DND-41 (cell line): ENCODE results near the gene PLA2R1.

ENCODE experiments used
- ATAC-seq: fragments of 200-7000 bp; cut with Tn5 transposase; 3 replicates; pipeline ENCODE4 v1.9.1; 2021; ENCODE audit warnings: low read depth; ENCODE audit not compliant: insufficient read depth
- DNase-seq: peaks from one replicate; pipeline ENCODE4 v3.0.0-alpha.2; 2020
- H2AFZ ChIP-seq: 2 replicates; pipeline ENCODE4 v1.6.0; 2012; ENCODE audit warnings: low read depth, low read length
- H3K27ac ChIP-seq: 2 replicates; pipeline ENCODE4 v1.5.1; 2012; ENCODE audit warnings: low read length, inconsistent platforms
- H3K27me3 ChIP-seq: fragments of 200-600 bp; sonication (generic); 2 replicates; pipeline ENCODE4 v1.6.0; 2012; ENCODE audit warnings: low read length, mild to moderate bottlenecking, inconsistent platforms; ENCODE audit not compliant: insufficient read depth, poor library complexity
- H3K36me3 ChIP-seq: 2 replicates; pipeline ENCODE4 v1.5.1; 2012; ENCODE audit warnings: low read length, inconsistent platforms; ENCODE audit not compliant: insufficient read depth
- H3K4me1 ChIP-seq: 2 replicates; pipeline ENCODE4 v1.5.1; 2012; ENCODE audit warnings: mild to moderate bottlenecking, low read length; ENCODE audit not compliant: insufficient read depth
- H3K4me2 ChIP-seq: 2 replicates; pipeline ENCODE4 v1.6.0; 2012; ENCODE audit warnings: mild to moderate bottlenecking, moderate library complexity, low read length, inconsistent platforms; ENCODE audit not compliant: insufficient read depth
- H3K4me3 ChIP-seq, 2 experiments: fragments of 200-600 bp in 1 of 2; shearing (Covaris generic) in 1 of 2; 2 replicates each; pipeline ENCODE4 v1.5.1; 2012 to 2016; ENCODE audit warnings: inconsistent platforms in 2 of 2, low read length in 2 of 2, mild to moderate bottlenecking in 2 of 2, low read depth in 1 of 2, moderate library complexity in 1 of 2
- H3K79me2 ChIP-seq: 2 replicates; pipeline ENCODE4 v1.6.0; 2012; ENCODE audit warnings: low read length, inconsistent platforms; ENCODE audit not compliant: insufficient read depth
- H3K9ac ChIP-seq: 2 replicates; pipeline ENCODE4 v1.6.0; 2012; ENCODE audit warnings: low read depth, mild to moderate bottlenecking, inconsistent platforms, low read length, moderate library complexity
- H3K9me3 ChIP-seq: 2 replicates; pipeline ENCODE4 v1.5.1; 2012; ENCODE audit warnings: low read length, moderate library complexity, mild to moderate bottlenecking, inconsistent platforms; ENCODE audit not compliant: insufficient read depth, severe bottlenecking
- H4K20me1 ChIP-seq: 2 replicates; pipeline ENCODE4 v1.6.0; 2012; ENCODE audit warnings: low read length; ENCODE audit not compliant: insufficient read depth
- EZH2 ChIP-seq: IDR thresholded peaks from 3 replicates; pipeline ENCODE4 v1.6.1; 2012; ENCODE audit warnings: borderline replicate concordance, low read depth, mild to moderate bottlenecking, moderate library complexity, low read length, inconsistent platforms; ENCODE audit not compliant: severe bottlenecking
- TF ChIP-seq, protein P1 (sequence below): IDR thresholded peaks from 2 replicates; pipeline ENCODE4 v1.5.1; 2012; ENCODE audit warnings: borderline replicate concordance, low read length, moderate library complexity, mild to moderate bottlenecking; ENCODE audit not compliant: poor library complexity, severe bottlenecking; ENCODE audit errors: extremely low read depth

PLA2R1 gene

DNA sequence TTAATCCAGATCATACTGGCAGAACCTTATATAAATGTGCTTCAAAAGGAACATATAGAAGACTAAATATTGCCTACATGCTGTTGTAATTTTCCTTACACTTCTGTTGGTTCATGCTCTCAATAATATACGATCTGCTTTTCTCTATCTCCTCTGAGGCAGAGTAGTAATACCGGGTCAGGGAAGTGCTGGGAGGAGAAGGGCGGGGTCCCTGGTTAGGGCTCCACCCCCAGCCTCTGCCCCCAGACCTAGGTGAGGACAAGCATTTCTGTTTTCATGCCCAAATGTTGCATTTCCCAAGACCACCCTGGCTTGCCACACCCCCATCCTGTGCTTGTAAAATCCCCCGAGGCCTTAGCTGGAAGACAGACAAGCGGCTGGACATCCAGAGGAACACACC is 55.3 kb downstream of the PLA2R1 start:
- DNase-seq (no peak), ATAC-seq (no peak)
- Histone ChIP-seq H3K27ac (no peak overlapping the region), H4K20me1 (no peaks in the 10 kb centered on the region), H3K4me1 (no peaks in the 10 kb centered on the region), H3K9me3 (no peaks in the 10 kb centered on the region), H3K4me3 (no peak overlapping the region), H3K9ac (no peak overlapping the region), H3K4me2 (no peak overlapping the region), H3K27me3 (no peaks in the 10 kb centered on the region), H3K36me3 (no peaks in the 10 kb centered on the region), H3K79me2 (no peaks in the 10 kb centered on the region), H2AFZ (no peak overlapping the region)
- TF ChIP-seq EZH2: no peak
- TF ChIP-seq, protein P1, sequence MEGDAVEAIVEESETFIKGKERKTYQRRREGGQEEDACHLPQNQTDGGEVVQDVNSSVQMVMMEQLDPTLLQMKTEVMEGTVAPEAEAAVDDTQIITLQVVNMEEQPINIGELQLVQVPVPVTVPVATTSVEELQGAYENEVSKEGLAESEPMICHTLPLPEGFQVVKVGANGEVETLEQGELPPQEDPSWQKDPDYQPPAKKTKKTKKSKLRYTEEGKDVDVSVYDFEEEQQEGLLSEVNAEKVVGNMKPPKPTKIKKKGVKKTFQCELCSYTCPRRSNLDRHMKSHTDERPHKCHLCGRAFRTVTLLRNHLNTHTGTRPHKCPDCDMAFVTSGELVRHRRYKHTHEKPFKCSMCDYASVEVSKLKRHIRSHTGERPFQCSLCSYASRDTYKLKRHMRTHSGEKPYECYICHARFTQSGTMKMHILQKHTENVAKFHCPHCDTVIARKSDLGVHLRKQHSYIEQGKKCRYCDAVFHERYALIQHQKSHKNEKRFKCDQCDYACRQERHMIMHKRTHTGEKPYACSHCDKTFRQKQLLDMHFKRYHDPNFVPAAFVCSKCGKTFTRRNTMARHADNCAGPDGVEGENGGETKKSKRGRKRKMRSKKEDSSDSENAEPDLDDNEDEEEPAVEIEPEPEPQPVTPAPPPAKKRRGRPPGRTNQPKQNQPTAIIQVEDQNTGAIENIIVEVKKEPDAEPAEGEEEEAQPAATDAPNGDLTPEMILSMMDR: no peak

DNA sequence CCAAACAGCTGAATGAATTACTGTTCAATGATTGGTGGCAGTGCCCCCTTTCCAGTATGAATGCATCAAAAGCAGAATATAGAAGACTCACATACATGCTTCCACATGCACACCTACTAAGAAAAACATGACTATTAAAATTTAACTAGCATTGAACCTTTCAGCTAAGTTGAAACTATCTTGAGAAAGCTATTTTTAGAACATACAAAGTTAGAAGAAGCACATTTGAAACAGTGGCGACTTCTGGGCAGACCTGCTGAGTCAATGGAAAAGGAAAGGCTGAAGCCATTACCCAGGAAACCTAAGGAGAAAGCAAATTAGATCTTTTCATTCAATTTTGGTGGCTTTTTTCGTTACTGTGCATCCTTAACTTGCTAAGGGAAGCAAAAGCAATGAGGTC is 55.9 kb downstream of the PLA2R1 start:
- no peak for DNase-seq

DNA sequence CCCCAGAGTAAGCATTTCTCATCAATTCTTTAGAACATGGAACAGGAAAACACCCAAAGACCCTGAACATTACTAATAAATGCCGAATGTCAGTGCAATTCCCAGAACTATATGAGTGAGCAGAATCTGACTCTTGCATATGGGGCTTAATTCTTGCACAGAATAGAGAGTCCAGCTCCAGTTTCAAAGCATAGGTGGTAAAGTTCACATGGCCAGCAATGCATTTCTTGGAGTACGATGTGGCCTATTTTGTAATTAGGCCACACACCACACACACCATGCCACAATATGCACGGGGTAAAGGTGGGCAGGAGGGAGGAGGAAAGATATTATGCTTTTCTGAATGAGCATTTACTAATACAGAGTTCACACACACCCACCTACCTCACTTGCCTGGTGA is 56.5 kb downstream of the PLA2R1 start:
- Histone ChIP-seq H3K27me3 (no peaks in the 10 kb centered on the region), H3K9me3 (no peaks in the 10 kb centered on the region), H3K79me2 (no peaks in the 10 kb centered on the region), H2AFZ (no peak overlapping the region), H3K4me1 (no peaks in the 10 kb centered on the region), H3K27ac (no peak overlapping the region), H3K4me3 (no peak overlapping the region), H3K4me2 (no peak overlapping the region), H4K20me1 (no peaks in the 10 kb centered on the region), H3K36me3 (no peaks in the 10 kb centered on the region), H3K9ac (no peak overlapping the region)
- DNase-seq (no peak), ATAC-seq (no peak)
- TF ChIP-seq, protein P1: no peak
- no peak for TF ChIP-seq EZH2

More for the DNA sequence above, 55.9 kb downstream of the PLA2R1 start:
- Histone ChIP-seq H3K4me2 (no peak overlapping the region), H3K4me3 (no peak overlapping the region), H3K9me3 (no peaks in the 10 kb centered on the region), H3K4me1 (no peaks in the 10 kb centered on the region), H2AFZ (no peak overlapping the region), H4K20me1 (no peaks in the 10 kb centered on the region), H3K36me3 (no peaks in the 10 kb centered on the region), H3K9ac (no peak overlapping the region), H3K27me3 (no peaks in the 10 kb centered on the region), H3K79me2 (no peaks in the 10 kb centered on the region), H3K27ac (no peak overlapping the region)
- TF ChIP-seq, protein P1: no peak
- TF ChIP-seq EZH2: no peak
- no peak for ATAC-seq

DNA sequence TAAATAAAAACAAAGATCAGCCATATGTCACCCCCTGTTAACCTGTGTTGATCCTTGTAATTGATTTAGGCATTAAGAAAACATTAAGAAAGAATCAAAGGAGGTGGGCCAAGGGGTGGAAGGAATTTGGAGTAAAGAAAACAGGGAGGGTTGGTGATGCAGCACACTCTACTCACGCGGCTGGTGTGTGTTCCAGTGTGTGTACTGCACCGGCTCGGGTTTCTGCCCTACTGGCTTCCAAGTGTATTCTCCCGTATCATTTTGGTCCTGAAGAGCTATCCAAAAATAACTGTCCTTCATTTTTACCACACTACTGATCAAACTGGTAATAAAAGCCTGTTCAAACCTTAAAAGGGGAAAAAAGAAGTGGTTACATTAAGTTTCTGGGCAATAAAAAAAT is 56.9 kb downstream of the PLA2R1 start:
- DNase-seq (no peak), ATAC-seq (no peak)
- H3K36me3 ChIP-seq: no peaks in the 10 kb centered on the region
- no peak overlapping the region for H2AFZ ChIP-seq
- no peaks in the 10 kb centered on the region for H3K27me3 ChIP-seq
- H3K4me2 ChIP-seq: no peak overlapping the region
- no peaks in the 10 kb centered on the region for H4K20me1 ChIP-seq
- TF ChIP-seq, protein P1: no peak
- no peak for TF ChIP-seq EZH2
- H3K79me2 ChIP-seq: no peaks in the 10 kb centered on the region
- H3K4me1 ChIP-seq: no peaks in the 10 kb centered on the region
- no peak overlapping the region for H3K4me3 ChIP-seq
- no peak overlapping the region for H3K9ac ChIP-seq
- H3K9me3 ChIP-seq: no peaks in the 10 kb centered on the region
- no peak overlapping the region for H3K27ac ChIP-seq
